ENCODE measurements around the gene DPY30. TPM values are rescaled to one million over a fixed set of nuclear protein-coding genes. Genes with fewer than 3 reads are reported as not detected.

Gene DPY30
- total and polyA plus RNA-seq, 2 experiments from 2014 or later, result 156 to 518 TPM

- Histone ChIP-seq H3F3A (replicated peaks; ENCODE audit: low read depth) (no peaks in the 10 kb centered on the region), H3K27ac (ENCODE audit: low read depth) (no peak overlapping the region), H3K79me2 (replicated peaks; ENCODE audit: insufficient read depth) (peaks cover 17% of the 10 kb centered on the region), H3K4me3 (no peak overlapping the region), H3K27me3 (ENCODE audit: insufficient read depth) (no peaks in the 10 kb centered on the region), H3K9me2 (ENCODE audit: insufficient read depth) (no peaks in the 10 kb centered on the region), H3K4me1 (ENCODE audit: insufficient read depth) (peaks cover 10% of the 10 kb centered on the region), H3K36me3 (ENCODE audit: insufficient read depth) (0 out of 2 replicates have a peak, but pooled peaks cover 3% of the 10 kb centered on the region), H4K20me1 (replicated peaks; ENCODE audit: insufficient read depth) (peaks cover 12% of the 10 kb centered on the region), H3K4me2 (no peak overlapping the region), H2AFZ (no peak overlapping the region)
- H3K27ac Mint-ChIP-seq, result 0 out of 2 replicates have a peak overlapping the region, but pooled peaks have one; percentile 26
- peaks cover 36% of the 10 kb centered on the region for H3K36me3 Mint-ChIP-seq (ENCODE audit: low read depth)
- TF ChIP-seq ETS1 (IDR thresholded peaks at IDR 0.05) (no peak), ZNF462 (CRISPR knock-in tag; IDR thresholded peaks at IDR 0.05) (no peak), ZNF331 (CRISPR knock-in tag; IDR thresholded peaks at IDR 0.05; ENCODE audit: low read depth) (no peak), ZNF114 (CRISPR knock-in tag; IDR thresholded peaks at IDR 0.05) (no peak), EZH2phosphoT487 (IDR thresholded peaks at IDR 0.05; ENCODE audit: unreplicated experiment) (no peak), POLR2AphosphoS5 (IDR thresholded peaks at IDR 0.05; ENCODE audit: low read depth) (no peak), CTCF (conservative IDR thresholded peaks at IDR 0.05; ENCODE audit: low read depth in 2 of 2) (no peak), EZH2 (IDR thresholded peaks at IDR 0.05; ENCODE audit: low read depth, unreplicated experiment) (no peak), REST (IDR thresholded peaks at IDR 0.05; ENCODE audit: unreplicated experiment) (no peak), STAT1 (IDR thresholded peaks at IDR 0.05; ENCODE audit: unreplicated experiment) (no peak), NANOG (IDR thresholded peaks at IDR 0.05; ENCODE audit: borderline replicate concordance) (no peak), JUNB (IDR thresholded peaks at IDR 0.05; ENCODE audit: unreplicated experiment) (no peak), CREB1 (CRISPR knock-in tag; IDR thresholded peaks at IDR 0.05; ENCODE audit: low read depth) (no peak)
- no peak overlapping the region for H3K4me3 Mint-ChIP-seq
- no peaks in the 10 kb centered on the region for H3K9me3 Mint-ChIP-seq
- no peak for DNase-seq (ENCODE audit: low spot score)
- H3K4me1 Mint-ChIP-seq, result peaks cover 22% of the 10 kb centered on the region
- peaks cover 4% of the 10 kb centered on the region for H3K27me3 Mint-ChIP-seq (ENCODE audit: insufficient read depth, low read depth, poor library complexity)
- no peak for ATAC-seq
Measured at GRCh38 chr2:32012872-32013271, 26.7 kb downstream of the DPY30 start.
